RCC 7860 (cell line): ENCODE data around the gene MAML3.

Experiments used
- DNase-seq: peaks from one replicate; pipeline ENCODE4 v3.0.0-alpha.2; 2015; ENCODE audit warnings: low spot score
- FAIRE-seq: peaks from 2 replicates; lab custom pipeline; 2012; peaks lifted over from hg19 to GRCh38; lab: Jason Lieb, UNC

The MAML3 gene

GRCh38 chr4:140018931-140019618 is 134.9 kb downstream of the MAML3 start:
- FAIRE-seq (no peak), DNase-seq (no peak)

GRCh38 chr4:140014284-140014683 is 139.7 kb downstream of the MAML3 start:
- DNase-seq (no peak), FAIRE-seq (no peak)

GRCh38 chr4:140012688-140013486 is 141.1 kb downstream of the MAML3 start:
- DNase-seq: peak; percentile 8
- no peak for FAIRE-seq

GRCh38 chr4:140005699-140006098 is 148.3 kb downstream of the MAML3 start:
- DNase-seq (no peak), FAIRE-seq (no peak)

GRCh38 chr4:140004922-140005627 is 148.9 kb downstream of the MAML3 start:
- DNase-seq (no peak), FAIRE-seq (no peak)

- DNase-seq (no peak), FAIRE-seq (no peak)
These were observed 149.5 kb downstream of the MAML3 start for GRCh38 chr4:140004549-140004895.

- FAIRE-seq: no peak
- DNase-seq: no peak
These were observed 150.0 kb downstream of the MAML3 start for GRCh38 chr4:140003876-140004548.

- FAIRE-seq: no peak
- no peak for DNase-seq
These were observed 153.8 kb downstream of the MAML3 start for GRCh38 chr4:140000232-140000631.

- peak; percentile 85 for FAIRE-seq
- DNase-seq: peak; percentile 77
These were observed 164.9 kb downstream of the MAML3 start for GRCh38 chr4:139988863-139989765.

- DNase-seq: no peak
- FAIRE-seq: no peak
These were observed 166.5 kb downstream of the MAML3 start for GRCh38 chr4:139987502-139987850.

- DNase-seq (no peak), FAIRE-seq (no peak)
These were observed 167.1 kb downstream of the MAML3 start for GRCh38 chr4:139986689-139987501.

- DNase-seq (no peak), FAIRE-seq (no peak)
These were observed 167.9 kb downstream of the MAML3 start for GRCh38 chr4:139986106-139986505.

- no peak for FAIRE-seq
These were observed 168.6 kb downstream of the MAML3 start for GRCh38 chr4:139985401-139985800.

GRCh38 chr4:139984471-139984870 is 169.5 kb downstream of the MAML3 start:
- DNase-seq (no peak), FAIRE-seq (no peak)

More at GRCh38 chr4:139985401-139985800, 168.6 kb downstream of the MAML3 start:
- no peak for DNase-seq

GRCh38 chr4:139978692-139979091 is 175.3 kb downstream of the MAML3 start:
- DNase-seq (no peak), FAIRE-seq (no peak)

GRCh38 chr4:139977838-139978609 is 176.0 kb downstream of the MAML3 start:
- FAIRE-seq: no peak
- no peak for DNase-seq

- DNase-seq (no peak), FAIRE-seq (no peak)
These were observed 178.1 kb downstream of the MAML3 start for GRCh38 chr4:139975830-139976272.

- DNase-seq: no peak
- FAIRE-seq: no peak
These were observed 180.4 kb downstream of the MAML3 start for GRCh38 chr4:139973616-139974015.

- DNase-seq: peak; percentile 77
- FAIRE-seq: peak; percentile 87
These were observed 181.0 kb downstream of the MAML3 start for GRCh38 chr4:139973015-139973414.
